HUES64 (cell line): Measurements from ENCODE around the gene SEMA5A.
"Not testable (repeated sequence)": the region's sequence is repeated elsewhere in the genome, so short reads cannot be mapped to it uniquely, and the experiment has no call there.

Source experiments
- H3K27ac ChIP-seq: 2 replicates; pipeline ENCODE4 v1.7.0; 2013; ENCODE audit warnings: low read depth, low read length, inconsistent platforms
- H3K27me3 ChIP-seq: 2 replicates; pipeline ENCODE4 v1.6.1; 2013; ENCODE audit warnings: mild to moderate bottlenecking, low read length; ENCODE audit not compliant: insufficient read depth
- H3K36me3 ChIP-seq: 2 replicates; pipeline ENCODE4 v1.6.1; 2013; ENCODE audit warnings: mild to moderate bottlenecking, low read length; ENCODE audit not compliant: insufficient read depth
- H3K4me1 ChIP-seq: 2 replicates; pipeline ENCODE4 v1.6.1; 2013; ENCODE audit warnings: mild to moderate bottlenecking, low read length, moderate library complexity; ENCODE audit not compliant: insufficient read depth
- H3K4me3 ChIP-seq: 2 replicates; pipeline ENCODE4 v1.5.1; 2013; ENCODE audit warnings: mild to moderate bottlenecking, low read length, moderate library complexity
- H3K9ac ChIP-seq: 2 replicates; pipeline ENCODE4 v1.6.1; 2013; ENCODE audit warnings: mild to moderate bottlenecking, low read depth, low read length
- H3K9me3 ChIP-seq: 2 replicates; pipeline ENCODE4 v1.6.1; 2013; ENCODE audit warnings: low read depth, low read length; ENCODE audit not compliant: insufficient read depth
- WGBS: fragments of 150-250, 120-280 bp; methylation state at CpG from one replicate; pipeline ENCODE4 v1.1.7; 2013; ENCODE audit warnings: missing lambda C conversion rate; 5-methylcytosine and 5-hydroxymethylcytosine counted together

The SEMA5A gene

GRCh38 chr5:9356351-9356825 lies 189.5 kb downstream of the SEMA5A start:
- Histone ChIP-seq H3K4me3 (no peak overlapping the region), H3K36me3 (no peaks in the 10 kb centered on the region), H3K9ac (no peak overlapping the region), H3K27ac (no peak overlapping the region), H3K27me3 (no peaks in the 10 kb centered on the region), H3K9me3 (no peaks in the 10 kb centered on the region), H3K4me1 (no peaks in the 10 kb centered on the region)
- 83% methylated on average over 5 of the region's 5 CpGs for WGBS

GRCh38 chr5:9354336-9355081 lies 191.4 kb downstream of the SEMA5A start:
- Histone ChIP-seq H3K27ac (no peak overlapping the region), H3K27me3 (no peaks in the 10 kb centered on the region), H3K9ac (no peak overlapping the region), H3K9me3 (no peaks in the 10 kb centered on the region), H3K36me3 (no peaks in the 10 kb centered on the region), H3K4me3 (no peak overlapping the region), H3K4me1 (no peaks in the 10 kb centered on the region)
- WGBS: 94% methylated on average over 7 of the region's 7 CpGs

GRCh38 chr5:9353048-9353447 lies 192.8 kb downstream of the SEMA5A start:
- H3K4me3 ChIP-seq, H3K27me3 ChIP-seq, H3K36me3 ChIP-seq, H3K27ac ChIP-seq, H3K9me3 ChIP-seq, H3K4me1 ChIP-seq, H3K9ac ChIP-seq: not testable (repeated sequence)

DNA sequence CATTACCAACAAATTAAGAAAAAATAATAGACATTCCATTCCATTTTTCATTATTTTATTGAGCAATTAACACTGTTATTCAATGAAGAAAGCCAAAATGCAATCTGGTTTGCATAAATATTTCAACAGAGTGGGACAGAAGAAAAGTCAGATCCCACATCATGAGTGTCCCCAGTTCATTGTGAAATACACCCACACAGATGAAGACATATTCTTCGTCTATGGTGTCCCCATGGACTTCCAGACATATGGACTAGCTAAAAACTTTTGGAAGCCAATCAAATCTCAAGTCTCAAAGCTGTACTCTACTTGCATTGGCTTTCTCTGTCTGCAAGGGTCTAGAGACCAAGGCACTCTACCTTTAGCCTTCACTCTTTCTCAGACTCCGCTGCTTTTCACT lies 194.3 kb downstream of the SEMA5A start:
- Histone ChIP-seq H3K9ac (no peak overlapping the region), H3K4me1 (no peaks in the 10 kb centered on the region), H3K9me3 (no peaks in the 10 kb centered on the region), H3K27me3 (no peaks in the 10 kb centered on the region), H3K36me3 (no peaks in the 10 kb centered on the region), H3K4me3 (no peak overlapping the region), H3K27ac (no peak overlapping the region)
- over 99% methylated on average over 2 of the region's 2 CpGs for WGBS

DNA sequence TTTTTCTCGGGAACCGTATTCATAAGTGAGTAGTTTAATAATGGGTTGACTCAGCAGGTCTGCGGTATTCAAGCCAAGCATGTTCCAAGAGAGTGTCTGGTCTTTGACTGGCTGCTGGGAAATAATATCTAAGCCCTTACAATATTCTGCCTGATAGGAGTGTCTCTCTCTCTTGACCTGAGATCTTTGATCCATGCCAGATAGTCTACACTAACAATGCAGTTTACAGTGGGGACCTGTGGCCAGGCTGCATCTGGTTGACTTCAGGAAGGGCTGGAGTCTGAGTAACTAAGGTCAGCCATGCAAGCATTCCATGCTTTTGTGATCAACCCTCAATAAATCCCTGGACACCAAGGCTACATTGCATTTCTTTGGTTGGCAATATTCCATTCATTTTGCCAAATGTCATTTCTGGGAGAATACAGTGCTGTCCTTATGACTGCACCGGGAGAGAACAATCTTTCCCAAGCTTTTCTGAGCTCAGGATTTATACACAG lies 195.5 kb downstream of the SEMA5A start:
- Histone ChIP-seq H3K9ac (no peak overlapping the region), H3K27ac (no peak overlapping the region), H3K4me1 (no peaks in the 10 kb centered on the region), H3K27me3 (no peaks in the 10 kb centered on the region), H3K36me3 (no peaks in the 10 kb centered on the region), H3K4me3 (no peak overlapping the region), H3K9me3 (no peaks in the 10 kb centered on the region)
- WGBS: 78% methylated on average over 4 of the region's 4 CpGs

DNA sequence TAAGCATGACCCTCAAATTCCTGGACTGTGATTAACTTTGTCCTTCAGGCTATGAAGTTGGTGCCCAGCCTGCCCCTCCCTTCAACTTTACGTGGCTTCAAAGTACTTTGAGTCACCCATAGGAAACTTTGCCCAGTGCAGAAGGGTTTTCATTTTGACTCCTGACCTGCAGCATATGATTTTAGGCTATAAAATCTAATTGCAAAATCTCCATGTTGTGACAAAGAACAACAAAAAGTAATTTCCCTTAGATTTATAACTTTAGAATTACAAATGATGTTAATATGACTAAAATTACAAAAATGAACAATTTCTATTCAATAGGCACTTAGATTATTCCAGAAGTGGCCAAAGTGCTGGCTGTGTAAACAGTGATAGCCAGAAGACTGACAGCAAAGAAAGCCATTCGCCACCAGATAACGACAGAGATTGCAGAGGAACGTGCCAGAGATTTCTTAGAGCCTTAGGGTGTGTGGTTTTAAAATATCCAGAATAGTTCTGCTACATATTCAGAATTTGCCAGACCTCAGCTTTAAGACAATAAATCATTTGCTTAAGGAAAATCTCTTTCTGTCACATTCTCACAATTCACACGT lies 197.4 kb downstream of the SEMA5A start:
- no peaks in the 10 kb centered on the region for H3K36me3 ChIP-seq
- H3K9ac ChIP-seq: no peak overlapping the region
- no peak overlapping the region for H3K4me3 ChIP-seq
- 92% methylated on average over 5 of the region's 5 CpGs for WGBS
- no peaks in the 10 kb centered on the region for H3K4me1 ChIP-seq
- no peaks in the 10 kb centered on the region for H3K9me3 ChIP-seq
- no peaks in the 10 kb centered on the region for H3K27me3 ChIP-seq
- H3K27ac ChIP-seq: no peak overlapping the region

DNA sequence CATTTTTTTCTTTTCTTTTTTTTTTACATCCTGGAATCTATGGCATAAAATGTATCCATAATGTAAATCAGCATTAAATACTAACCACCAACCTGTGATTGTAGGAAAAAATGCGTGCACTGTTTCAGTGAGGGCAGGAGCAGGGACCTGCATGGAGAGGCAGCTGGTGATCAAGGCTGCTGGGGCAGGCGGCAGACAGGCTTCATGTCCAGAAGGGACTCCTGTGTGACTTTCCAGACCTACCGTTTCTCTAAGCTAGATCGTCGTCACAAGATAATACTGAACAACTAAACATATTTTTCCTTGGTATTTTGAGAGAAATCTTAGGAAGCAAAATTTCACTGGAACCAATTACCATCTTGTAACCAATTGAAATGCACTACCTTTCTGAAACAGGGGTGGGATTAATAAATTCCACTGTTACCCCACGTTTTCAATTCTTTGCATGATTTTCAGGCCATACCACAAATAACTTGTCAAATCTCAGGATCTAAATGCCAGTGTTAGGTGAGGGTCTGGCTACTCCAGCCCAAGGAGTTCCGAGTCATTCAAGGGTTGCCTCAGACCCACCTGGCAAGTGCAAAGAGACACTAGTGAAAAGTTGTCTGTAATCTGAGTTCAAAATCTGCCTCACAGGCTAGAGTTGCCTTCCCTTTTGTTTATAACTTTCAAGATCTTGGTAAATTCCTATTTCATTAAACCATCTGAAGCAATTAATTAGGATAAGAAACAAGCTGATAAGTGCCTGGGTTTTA lies 198.2 kb downstream of the SEMA5A start:
- Histone ChIP-seq H3K36me3 (no peaks in the 10 kb centered on the region), H3K27me3 (no peaks in the 10 kb centered on the region), H3K9me3 (no peaks in the 10 kb centered on the region), H3K27ac (no peak overlapping the region), H3K9ac (no peak overlapping the region), H3K4me3 (no peak overlapping the region), H3K4me1 (no peaks in the 10 kb centered on the region)
- WGBS: 88% methylated on average over 7 of the region's 7 CpGs

- Histone ChIP-seq H3K4me1 (no peaks in the 10 kb centered on the region), H3K9me3 (no peaks in the 10 kb centered on the region), H3K27me3 (no peaks in the 10 kb centered on the region), H3K36me3 (no peaks in the 10 kb centered on the region), H3K4me3 (no peak overlapping the region), H3K9ac (no peak overlapping the region), H3K27ac (no peak overlapping the region)
- WGBS: 95% methylated on average over 2 of the region's 3 CpGs
Observed at GRCh38 chr5:9347032-9347431, 198.8 kb downstream of the SEMA5A start.

DNA sequence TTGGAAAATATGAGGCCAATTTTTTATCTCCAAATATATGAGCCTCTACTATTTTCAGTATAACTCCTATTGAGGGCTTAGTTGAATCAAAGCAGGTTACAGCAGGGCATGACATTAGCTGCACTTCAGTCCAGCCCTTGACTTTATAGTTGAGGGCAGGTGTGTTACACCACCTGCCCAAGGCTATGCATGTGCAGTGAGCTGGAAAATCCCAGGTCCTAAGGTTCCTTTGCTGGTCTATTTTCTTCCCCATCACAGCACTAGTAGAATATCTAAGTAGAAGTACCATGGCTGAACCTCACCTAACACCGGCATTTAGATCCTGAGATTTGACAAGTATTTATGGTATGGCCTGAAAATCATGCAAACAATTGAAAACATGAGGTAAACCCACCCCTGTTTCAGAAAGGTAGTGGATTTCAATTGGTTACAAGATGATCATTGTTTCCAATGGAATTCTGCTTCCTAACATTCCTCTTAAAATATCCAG lies 201.1 kb downstream of the SEMA5A start:
- no peak overlapping the region for H3K27ac ChIP-seq
- no peak overlapping the region for H3K4me3 ChIP-seq
- no peaks in the 10 kb centered on the region for H3K27me3 ChIP-seq
- H3K9me3 ChIP-seq: no peaks in the 10 kb centered on the region
- H3K9ac ChIP-seq: no peak overlapping the region
- H3K36me3 ChIP-seq: no peaks in the 10 kb centered on the region
- H3K4me1 ChIP-seq: no peaks in the 10 kb centered on the region
- 100% methylated on average over 1 of the region's 1 CpG for WGBS

DNA sequence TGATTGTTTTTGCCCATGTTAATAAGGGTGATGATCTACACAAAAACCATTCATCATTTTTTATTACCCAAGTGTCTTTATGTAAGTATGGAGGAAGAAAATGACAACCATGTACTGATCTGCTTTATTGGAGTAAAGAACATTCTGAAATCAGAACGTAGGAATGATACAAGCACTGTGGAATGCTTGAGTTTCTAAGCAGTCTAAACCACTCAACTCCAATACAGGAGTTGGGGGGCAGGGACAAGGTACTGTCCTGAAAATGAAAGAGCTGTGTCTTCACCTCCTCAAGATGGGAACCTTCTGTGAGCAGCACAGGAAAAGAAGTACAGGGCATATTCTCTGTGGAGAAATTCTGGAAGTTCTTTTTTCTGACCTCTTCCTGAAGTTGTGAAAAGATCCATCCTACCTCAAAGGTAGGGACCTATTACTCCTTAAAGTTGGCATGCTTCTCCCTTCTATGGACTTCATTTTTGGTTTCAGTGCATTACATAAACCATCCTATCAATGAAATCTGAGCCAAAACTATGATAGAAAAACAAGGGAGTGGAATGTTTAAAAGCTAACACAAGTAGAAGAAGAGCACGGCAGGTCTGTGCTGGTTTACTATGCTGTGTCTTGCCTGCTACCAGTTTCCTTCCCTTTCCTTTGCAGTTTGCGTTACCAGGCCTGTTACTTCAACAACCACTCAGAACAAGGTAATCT lies 202.6 kb downstream of the SEMA5A start:
- Histone ChIP-seq H3K4me1 (no peaks in the 10 kb centered on the region), H3K27me3 (no peaks in the 10 kb centered on the region), H3K36me3 (no peaks in the 10 kb centered on the region), H3K9ac (no peak overlapping the region), H3K4me3 (no peak overlapping the region), H3K27ac (no peak overlapping the region), H3K9me3 (no peaks in the 10 kb centered on the region)
- WGBS: 75% methylated on average over 3 of the region's 3 CpGs
